ENCODE data around the gene XRN2.
"Not testable (repeated sequence)": the region's sequence is repeated elsewhere in the genome, so short reads cannot be mapped to it uniquely, and the experiment has no call there.

XRN2 gene

GRCh38 chr20:21344206-21344900 is 41.2 kb downstream of the XRN2 start:
- DNase-seq = no peak

GRCh38 chr20:21344961-21345360 is 41.8 kb downstream of the XRN2 start:
- DNase-seq = no peak

GRCh38 chr20:21352703-21353102 is 49.6 kb downstream of the XRN2 start:
- DNase-seq = no peak

- DNase-seq = no peak
Measured at GRCh38 chr20:21353236-21353635, 50.1 kb downstream of the XRN2 start.

- no peak for DNase-seq
Measured at GRCh38 chr20:21355981-21356380, 52.9 kb downstream of the XRN2 start.

GRCh38 chr20:21356386-21356785 is 53.3 kb downstream of the XRN2 start:
- DNase-seq = no peak

GRCh38 chr20:21357844-21358243 is 54.7 kb downstream of the XRN2 start:
- no peak for DNase-seq

- no peak for DNase-seq
Measured at GRCh38 chr20:21358737-21359136, 55.6 kb downstream of the XRN2 start.

GRCh38 chr20:21360705-21361104 is 57.6 kb downstream of the XRN2 start:
- no peak for DNase-seq

- no peak for DNase-seq
Measured at GRCh38 chr20:21361266-21361665, 58.1 kb downstream of the XRN2 start.

GRCh38 chr20:21364413-21364812 is 61.3 kb downstream of the XRN2 start:
- DNase-seq = no peak

GRCh38 chr20:21365771-21366170 is 62.6 kb downstream of the XRN2 start:
- DNase-seq = no peak

- not testable (repeated sequence) for DNase-seq
Measured at GRCh38 chr20:21366273-21366672, 63.1 kb downstream of the XRN2 start.

GRCh38 chr20:21368791-21369190 is 65.7 kb downstream of the XRN2 start:
- DNase-seq = no peak

GRCh38 chr20:21371193-21371592 is 68.1 kb downstream of the XRN2 start:
- DNase-seq = no peak

- no peak for DNase-seq
Measured at GRCh38 chr20:21372016-21372415, 68.9 kb downstream of the XRN2 start.

GRCh38 chr20:21373436-21373835 is 70.3 kb downstream of the XRN2 start:
- DNase-seq = no peak

GRCh38 chr20:21376626-21377025 is 73.5 kb downstream of the XRN2 start:
- DNase-seq = no peak

GRCh38 chr20:21377701-21378100 is 74.6 kb downstream of the XRN2 start:
- no peak for DNase-seq

- no peak for DNase-seq
Measured at GRCh38 chr20:21378259-21378658, 75.1 kb downstream of the XRN2 start.

GRCh38 chr20:21380711-21381110 is 77.6 kb downstream of the XRN2 start:
- DNase-seq = no peak

- no peak for DNase-seq
Measured at GRCh38 chr20:21381619-21382018, 78.5 kb downstream of the XRN2 start.

GRCh38 chr20:21384308-21384892 is 81.3 kb downstream of the XRN2 start:
- DNase-seq = no peak

All from anterior cingulate cortex (tissue), 58 donors.